GM12878 (cell line): ENCODE measurements around the gene MOK.

Source experiments
- CHD2 ChIP-seq: IDR thresholded peaks from 2 replicates; pipeline ENCODE4 v1.6.1; 2011; ENCODE audit warnings: low read depth, low read length, improper control_type of control experiment, borderline replicate concordance
- EED ChIP-seq: sonication (generic); IDR thresholded peaks from 2 replicates; pipeline ENCODE4 v1.6.1; 2016; ENCODE audit warnings: antibody characterized with exemption, low read depth
- GABPA ChIP-seq: IDR thresholded peaks from 2 replicates; pipeline ENCODE4 v1.6.1; 2014; ENCODE audit warnings: antibody characterized with exemption, low read depth, mild to moderate bottlenecking, inconsistent platforms
- NFYA ChIP-seq: IDR thresholded peaks from 2 replicates; pipeline ENCODE4 v1.6.1; 2011; ENCODE audit warnings: low read depth, mild to moderate bottlenecking, low read length, improper control_type of control experiment, borderline replicate concordance
- SMAD5 ChIP-seq: IDR thresholded peaks from 2 replicates; pipeline ENCODE4 v1.6.1; 2016; ENCODE audit warnings: antibody characterized with exemption, low read depth
- TF ChIP-seq, protein P1 (sequence below), 3 experiments: IDR thresholded peaks in 2 of 3; conservative IDR thresholded peaks in 1 of 3; 2 replicates each; pipeline ENCODE4 v1.5.1; 2011; ENCODE audit warnings: low read depth in 3 of 3, low read length in 3 of 3, mild to moderate bottlenecking in 3 of 3, control low read depth in 2 of 3, moderate library complexity in 2 of 3, inconsistent platforms in 1 of 3, mixed read lengths in 1 of 3; ENCODE audit not compliant: control insufficient read depth in 2 of 3, insufficient read depth in 1 of 3; ENCODE audit errors: extremely low read depth in 1 of 3

DNA sequence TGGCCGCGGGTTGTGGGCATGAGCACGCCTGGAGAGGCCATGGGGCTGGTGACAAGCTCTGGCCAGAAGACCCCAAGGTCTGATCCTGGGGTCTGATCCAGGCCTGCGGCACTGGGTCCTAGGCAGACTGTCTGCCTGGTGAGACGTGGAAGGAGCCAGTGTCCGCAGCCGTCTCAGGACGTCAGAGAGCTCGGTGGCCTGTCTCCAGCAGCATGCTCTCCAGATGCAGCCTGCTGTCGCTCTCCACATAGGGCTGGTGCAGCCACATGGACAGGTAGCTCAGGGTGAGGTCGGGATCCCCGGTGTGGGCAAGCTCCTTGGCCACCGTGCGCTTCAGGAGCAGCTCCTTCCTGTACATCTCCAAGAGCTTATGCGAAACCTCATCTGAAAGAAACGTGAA is 43.4 kb upstream of the MOK start:
- TF ChIP-seq GABPA: no peak
- no peak for TF ChIP-seq CHD2
- TF ChIP-seq, protein P1, sequence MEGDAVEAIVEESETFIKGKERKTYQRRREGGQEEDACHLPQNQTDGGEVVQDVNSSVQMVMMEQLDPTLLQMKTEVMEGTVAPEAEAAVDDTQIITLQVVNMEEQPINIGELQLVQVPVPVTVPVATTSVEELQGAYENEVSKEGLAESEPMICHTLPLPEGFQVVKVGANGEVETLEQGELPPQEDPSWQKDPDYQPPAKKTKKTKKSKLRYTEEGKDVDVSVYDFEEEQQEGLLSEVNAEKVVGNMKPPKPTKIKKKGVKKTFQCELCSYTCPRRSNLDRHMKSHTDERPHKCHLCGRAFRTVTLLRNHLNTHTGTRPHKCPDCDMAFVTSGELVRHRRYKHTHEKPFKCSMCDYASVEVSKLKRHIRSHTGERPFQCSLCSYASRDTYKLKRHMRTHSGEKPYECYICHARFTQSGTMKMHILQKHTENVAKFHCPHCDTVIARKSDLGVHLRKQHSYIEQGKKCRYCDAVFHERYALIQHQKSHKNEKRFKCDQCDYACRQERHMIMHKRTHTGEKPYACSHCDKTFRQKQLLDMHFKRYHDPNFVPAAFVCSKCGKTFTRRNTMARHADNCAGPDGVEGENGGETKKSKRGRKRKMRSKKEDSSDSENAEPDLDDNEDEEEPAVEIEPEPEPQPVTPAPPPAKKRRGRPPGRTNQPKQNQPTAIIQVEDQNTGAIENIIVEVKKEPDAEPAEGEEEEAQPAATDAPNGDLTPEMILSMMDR (IDR thresholded peaks at IDR 0.05 in 2 of 3, conservative IDR thresholded peaks at IDR 0.05 in 1 of 3; ENCODE audit: control insufficient read depth in 2 of 3, extremely low read depth in 1 of 3, insufficient read depth in 1 of 3, low read depth in 3 of 3, low read length in 3 of 3): no peak
- TF ChIP-seq NFYA: no peak
- TF ChIP-seq EED: no peak
- no peak for TF ChIP-seq SMAD5
